HEK293 (cell line): ENCODE results near the gene NRG2.

Source experiments
- SP2 ChIP-seq: fragments of 450-650 bp; formaldehyde crosslinking; IDR thresholded peaks from 2 replicates; pipeline ENCODE4 v1.5.1; 2016; ENCODE audit warnings: missing biosample characterization, missing genetic modification characterization
- ZNF114 ChIP-seq: fragments of 450-650 bp; formaldehyde crosslinking; IDR thresholded peaks from 2 replicates; pipeline ENCODE4 v1.5.0; 2017; ENCODE audit warnings: missing biosample characterization, missing genetic modification characterization

- TF ChIP-seq SP2 (tag by site-specific recombination) = no peak
- no peak for TF ChIP-seq ZNF114 (tag by site-specific recombination)
Measured at GRCh38 chr5:139816566-139816965, 226.5 kb downstream of the NRG2 start.
